OCI-LY7 (cell line): ENCODE results near the gene SCN8A. TPM values are rescaled to one million over a fixed set of nuclear protein-coding genes. Genes with fewer than 3 reads are reported as not detected.

Experiments
- BruUV-seq: library from RNA; stranded (reverse); fragments of 400-500 nt; replicated peaks from 2 replicates; lab custom pipeline; 2021; lab: Mats Ljungman, UMichigan
- CTCF ChIA-PET: fragments of 300-600 bp; sonication (Branson Sonifier 250); formaldehyde crosslinking; loops from one replicate; lab custom pipeline; 2022; ENCODE audit warnings: antibody characterized with exemption; ENCODE audit not compliant: unreplicated experiment; lab: Charles Lee
- POLR2A ChIA-PET: fragments of 300-600 bp; sonication (Branson Sonifier 250); formaldehyde crosslinking; loops from one replicate; lab custom pipeline; 2022; ENCODE audit warnings: antibody characterized with exemption; lab: Charles Lee
- DNase-seq: peaks from one replicate; pipeline ENCODE4 v3.0.0-alpha.2; 2015; ENCODE audit warnings: low spot score
- H2AFZ ChIP-seq: fragments of 200-600 bp; sonication (generic), shearing (Covaris generic); 2 replicates; pipeline ENCODE4 v1.6.1; 2014; ENCODE audit warnings: mild to moderate bottlenecking, antibody characterized with exemption, low read length, moderate library complexity
- H3K27ac ChIP-seq: fragments of 200-600 bp; sonication (generic); 2 replicates; pipeline ENCODE4 v1.5.1; 2014; ENCODE audit warnings: mixed run types, low read depth, mild to moderate bottlenecking, moderate library complexity, low read length, inconsistent platforms; ENCODE audit not compliant: poor library complexity, severe bottlenecking
- H3K36me3 ChIP-seq: fragments of 200-600 bp; sonication (generic); 2 replicates; pipeline ENCODE4 v1.6.1; 2014; ENCODE audit warnings: mild to moderate bottlenecking, antibody characterized with exemption, low read length, moderate library complexity, mixed read lengths; ENCODE audit not compliant: insufficient read depth
- H3K4me1 ChIP-seq: fragments of 200-600 bp; sonication (generic); 2 replicates; pipeline ENCODE4 v1.5.1; 2014; ENCODE audit warnings: mild to moderate bottlenecking, low read length; ENCODE audit not compliant: insufficient read depth, poor library complexity, severe bottlenecking
- H3K4me2 ChIP-seq: fragments of 200-600 bp; sonication (generic); 2 replicates; pipeline ENCODE4 v1.6.1; 2014; ENCODE audit warnings: mild to moderate bottlenecking, low read length
- H3K4me3 ChIP-seq: fragments of 200-600 bp; sonication (generic); 2 replicates; pipeline ENCODE4 v1.5.1; 2014; ENCODE audit warnings: mild to moderate bottlenecking, low read depth, low read length; ENCODE audit not compliant: poor library complexity, severe bottlenecking
- H3K79me2 ChIP-seq: fragments of 200-600 bp; sonication (generic); 2 replicates; pipeline ENCODE4 v1.6.1; 2016; ENCODE audit warnings: low read depth, mild to moderate bottlenecking, low read length, moderate library complexity, mixed read lengths; ENCODE audit not compliant: insufficient read depth
- H3K9me2 ChIP-seq: fragments of 200-600 bp; sonication (generic); 2 replicates; pipeline ENCODE4 v1.6.1; 2016; ENCODE audit warnings: mild to moderate bottlenecking, low read length, mixed read lengths; ENCODE audit not compliant: insufficient read depth
- H3K9me3 ChIP-seq: fragments of 200-600 bp; sonication (generic); 2 replicates; pipeline ENCODE4 v1.6.1; 2014; ENCODE audit warnings: mild to moderate bottlenecking, mixed run types, low read length, mixed read lengths
- H4K20me1 ChIP-seq: fragments of 200-600 bp; sonication (generic); 2 replicates; pipeline ENCODE4 v1.6.1; 2014; ENCODE audit warnings: mild to moderate bottlenecking, antibody characterized with exemption, low read length, moderate library complexity, mixed read lengths; ENCODE audit not compliant: insufficient read depth
- EZH2phosphoT487 ChIP-seq: fragments of 200-600 bp; sonication (generic); IDR thresholded peaks from 2 replicates; pipeline ENCODE4 v1.6.1; 2018; ENCODE audit warnings: low read depth, borderline replicate concordance, mild to moderate bottlenecking, mixed run types, antibody characterized with exemption, low read length, moderate library complexity, mixed read lengths
- intact Hi-C: fragments of 100-400 bp; cut with micrococcal nuclease; formaldehyde crosslinking; loops from one replicate; pipeline ENCODE4 v1.10.0; 2022; ENCODE audit not compliant: unreplicated experiment
- total RNA-seq, 2 experiments: library from RNA; depleted of rRNA in 1 of 2; stranded (reverse); fragments of >200 nt in 1 of 2; shearing (Covaris generic) in 1 of 2; gene quantifications; 2 replicates each; pipeline ENCODE4 v1.2.3, GENCODE V29; 2014 to 2022
- TF ChIP-seq, protein P1 (sequence below): fragments of 200-600 bp; sonication (generic); conservative IDR thresholded peaks from 2 replicates; pipeline ENCODE4 v1.5.1; 2014; ENCODE audit warnings: mild to moderate bottlenecking, antibody characterized with exemption, low read length, moderate library complexity, mixed read lengths

SCN8A gene
- total RNA-seq, 2 experiments from 2014 or later, result 0.88 to 2.6 TPM

DNA sequence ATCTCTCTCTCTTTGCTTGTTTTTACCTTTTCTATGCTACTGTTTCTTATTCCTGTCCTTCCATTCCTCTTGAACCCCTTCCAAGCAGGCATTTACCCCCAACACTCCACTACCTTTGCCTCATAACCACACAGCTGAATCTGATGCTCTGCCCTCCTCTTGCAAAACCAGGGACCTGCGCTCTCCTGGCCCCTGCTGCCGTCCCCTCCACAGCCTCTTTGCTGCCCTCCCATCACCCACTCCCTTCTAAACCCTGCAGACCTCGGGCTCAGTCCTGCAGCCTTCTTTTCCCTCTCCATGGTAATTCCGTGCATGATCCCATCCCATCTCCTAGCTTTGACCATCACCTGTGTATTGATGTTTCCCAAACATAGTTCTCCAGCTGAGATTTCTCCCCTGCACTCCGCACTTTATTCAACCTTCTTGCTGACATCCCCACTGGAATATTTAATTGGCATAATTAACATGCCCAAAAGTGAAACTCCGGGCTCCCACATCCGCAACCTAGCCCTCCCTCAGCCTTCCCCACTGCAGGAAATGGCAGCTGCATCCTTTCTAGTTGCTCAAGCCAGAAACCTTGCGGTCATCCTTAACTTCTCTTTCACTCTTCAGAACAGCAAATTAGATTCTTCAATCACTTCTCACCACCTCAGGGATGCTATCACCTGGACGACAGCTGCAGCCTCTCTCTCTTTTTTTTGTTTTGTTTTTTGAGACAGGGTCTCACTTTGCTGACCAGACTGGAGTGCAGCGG lies 241.5 kb downstream of the SCN8A start:
- peak; percentile 46 for DNase-seq
- Histone ChIP-seq H3K9me2 (no peaks in the 10 kb centered on the region), H4K20me1 (no peaks in the 10 kb centered on the region), H3K4me2 (peak overlapping the region; percentile 18; the same call in 1 of the 2 replicates), H3K79me2 (no peaks in the 10 kb centered on the region), H3K4me1 (peaks cover 13% of the 10 kb centered on the region), H3K27ac (no peak overlapping the region), H2AFZ (no peak overlapping the region), H3K36me3 (no peaks in the 10 kb centered on the region), H3K9me3 (no peaks in the 10 kb centered on the region), H3K4me3 (no peak overlapping the region)
- BruUV-seq, result no TSS peak
- CTCF ChIA-PET, result no interaction called here
- POLR2A ChIA-PET, result interaction anchor here (0.5 to 0.8 kb wide), 3 partner anchors 39 to 1177 kb away, joined by 3 to 5 read pairs (median 3); no protein-coding TSS in a partner anchor
- TF ChIP-seq, protein P1, sequence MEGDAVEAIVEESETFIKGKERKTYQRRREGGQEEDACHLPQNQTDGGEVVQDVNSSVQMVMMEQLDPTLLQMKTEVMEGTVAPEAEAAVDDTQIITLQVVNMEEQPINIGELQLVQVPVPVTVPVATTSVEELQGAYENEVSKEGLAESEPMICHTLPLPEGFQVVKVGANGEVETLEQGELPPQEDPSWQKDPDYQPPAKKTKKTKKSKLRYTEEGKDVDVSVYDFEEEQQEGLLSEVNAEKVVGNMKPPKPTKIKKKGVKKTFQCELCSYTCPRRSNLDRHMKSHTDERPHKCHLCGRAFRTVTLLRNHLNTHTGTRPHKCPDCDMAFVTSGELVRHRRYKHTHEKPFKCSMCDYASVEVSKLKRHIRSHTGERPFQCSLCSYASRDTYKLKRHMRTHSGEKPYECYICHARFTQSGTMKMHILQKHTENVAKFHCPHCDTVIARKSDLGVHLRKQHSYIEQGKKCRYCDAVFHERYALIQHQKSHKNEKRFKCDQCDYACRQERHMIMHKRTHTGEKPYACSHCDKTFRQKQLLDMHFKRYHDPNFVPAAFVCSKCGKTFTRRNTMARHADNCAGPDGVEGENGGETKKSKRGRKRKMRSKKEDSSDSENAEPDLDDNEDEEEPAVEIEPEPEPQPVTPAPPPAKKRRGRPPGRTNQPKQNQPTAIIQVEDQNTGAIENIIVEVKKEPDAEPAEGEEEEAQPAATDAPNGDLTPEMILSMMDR, result no peak
- TF ChIP-seq EZH2phosphoT487, result no peak
- intact Hi-C loops, result no loop called here

- no TSS peak for BruUV-seq
- Histone ChIP-seq H3K4me3 (no peak overlapping the region), H4K20me1 (no peaks in the 10 kb centered on the region), H3K36me3 (no peaks in the 10 kb centered on the region), H3K27ac (no peak overlapping the region), H3K79me2 (no peaks in the 10 kb centered on the region), H3K4me2 (no peak overlapping the region), H3K4me1 (peaks cover 13% of the 10 kb centered on the region), H3K9me3 (no peaks in the 10 kb centered on the region), H3K9me2 (no peaks in the 10 kb centered on the region), H2AFZ (no peak overlapping the region)
- DNase-seq, result no peak
- TF ChIP-seq, protein P1, result no peak
- TF ChIP-seq EZH2phosphoT487, result no peak
- POLR2A ChIA-PET, result no interaction called here
- intact Hi-C loops, result no loop called here
- CTCF ChIA-PET, result no interaction called here
Observed at GRCh38 chr12:51833448-51834227, 242.6 kb downstream of the SCN8A start.

- Histone ChIP-seq H2AFZ (no peak overlapping the region), H3K27ac (no peak overlapping the region), H3K4me2 (no peak overlapping the region), H3K9me3 (no peaks in the 10 kb centered on the region), H3K4me3 (no peak overlapping the region), H3K79me2 (no peaks in the 10 kb centered on the region), H3K36me3 (no peaks in the 10 kb centered on the region), H3K9me2 (no peaks in the 10 kb centered on the region), H3K4me1 (peaks cover 13% of the 10 kb centered on the region), H4K20me1 (no peaks in the 10 kb centered on the region)
- CTCF ChIA-PET, result no interaction called here
- BruUV-seq, result no TSS peak
- intact Hi-C loops, result no loop called here
- DNase-seq, result no peak
- POLR2A ChIA-PET, result no interaction called here
- TF ChIP-seq EZH2phosphoT487, result no peak
- TF ChIP-seq, protein P1, result no peak
Observed at GRCh38 chr12:51834411-51834810, 243.4 kb downstream of the SCN8A start.
